ENCODE data around the gene GCHFR. TPM values are rescaled to one million over a fixed set of nuclear protein-coding genes. Genes with fewer than 3 reads are reported as not detected.

The GCHFR gene
- polyA plus RNA-seq, 1 of the 3 experiments (the other 2 are of a cell fraction), result 0.67 TPM

- TF ChIP-seq GATA2 (CRISPR knock-in tag; IDR thresholded peaks at IDR 0.05) (no peak), GABPA (IDR thresholded peaks at IDR 0.05; ENCODE audit: low read depth) (no peak), RAD21 (IDR thresholded peaks at IDR 0.05; ENCODE audit: low read length) (no peak), MXI1 (IDR thresholded peaks at IDR 0.05; ENCODE audit: low read depth, low read length) (no peak), EP300 (IDR thresholded peaks at IDR 0.05; ENCODE audit: borderline replicate concordance in 1 of 2, low read depth in 1 of 2, low read length in 1 of 2) (no peak)
- ChIA-PET POLR2A (interaction anchor here (0.8 kb wide), 1 partner anchor 16 kb away, joined by 4 read pairs; no protein-coding TSS in a partner anchor), CTCF (interaction anchor here (0.7 to 31.8 kb wide), 4 partner anchors 11 to 151 kb away, joined by 3 to 555 read pairs (median 61); partner anchors contain the start of gene RMDN3)
- Histone ChIP-seq H3K27ac (ENCODE audit: low read depth in 2 of 2, low read length in 1 of 2) (peak overlapping the region in 1 of 2 experiments; percentile 83; a peak in 2 of 4 replicates), H3K9ac (no peak overlapping the region), H3K36me3 (replicated peaks in 1 of 2; ENCODE audit: control insufficient read depth in 1 of 2, insufficient read depth in 2 of 2, low read length in 1 of 2) (peaks cover 3 to 47% of the 10 kb centered on the region in 2 experiments), H3K27me3 (ENCODE audit: insufficient read depth) (no peaks in the 10 kb centered on the region), H3F3A (replicated peaks; ENCODE audit: insufficient read depth) (no peaks in the 10 kb centered on the region), H3K4me1 (ENCODE audit: control insufficient read depth in 1 of 2, insufficient read depth in 2 of 2, low read depth in 1 of 2, low read length in 1 of 2) (peaks cover 20 to 52% of the 10 kb centered on the region in 2 experiments; a peak in 3 of 4 replicates), H3K79me2 (ENCODE audit: insufficient read depth) (no peaks in the 10 kb centered on the region), H2AFZ (ENCODE audit: low read depth) (no peak overlapping the region), H3K9me3 (no peaks in the 10 kb centered on the region), H3K4me2 (no peak overlapping the region), H4K20me1 (ENCODE audit: insufficient read depth) (no peaks in the 10 kb centered on the region), H3K4me3 (ENCODE audit: low read depth in 2 of 2, low read length in 1 of 2) (no peak overlapping the region), H3K9me2 (no peaks in the 10 kb centered on the region)
- DNase-seq, result peak; percentile 33
- 93% methylated on average over 8 of the region's 13 CpGs for WGBS (ENCODE audit: low lambda C conversion rate)
These were observed 8.1 kb downstream of the GCHFR start for GRCh38 chr15:40772014-40772413.

- Histone ChIP-seq H3K4me1 (ENCODE audit: control insufficient read depth in 1 of 2, insufficient read depth in 2 of 2, low read depth in 1 of 2, low read length in 1 of 2) (peaks cover 15 to 43% of the 10 kb centered on the region in 2 experiments; a peak in 3 of 4 replicates), H3K4me2 (no peak overlapping the region), H3K9me2 (no peaks in the 10 kb centered on the region), H3K9ac (no peak overlapping the region), H3K4me3 (ENCODE audit: low read depth in 2 of 2, low read length in 1 of 2) (no peak overlapping the region), H3F3A (replicated peaks; ENCODE audit: insufficient read depth) (no peaks in the 10 kb centered on the region), H2AFZ (ENCODE audit: low read depth) (no peak overlapping the region), H3K9me3 (no peaks in the 10 kb centered on the region), H3K27me3 (ENCODE audit: insufficient read depth) (no peaks in the 10 kb centered on the region), H3K36me3 (replicated peaks in 1 of 2; ENCODE audit: control insufficient read depth in 1 of 2, insufficient read depth in 2 of 2, low read length in 1 of 2) (peaks cover 6 to 48% of the 10 kb centered on the region in 2 experiments), H4K20me1 (ENCODE audit: insufficient read depth) (no peaks in the 10 kb centered on the region), H3K79me2 (ENCODE audit: insufficient read depth) (no peaks in the 10 kb centered on the region), H3K27ac (ENCODE audit: low read depth in 2 of 2, low read length in 1 of 2) (no peak overlapping the region)
- CTCF ChIA-PET, result interaction anchor here (0.6 to 31.8 kb wide), 4 partner anchors 9 to 100 kb away, joined by 3 to 555 read pairs (median 60); partner anchors contain the start of gene RMDN3
- WGBS (ENCODE audit: low lambda C conversion rate), result 95% methylated on average over 7 of the region's 8 CpGs
- POLR2A ChIA-PET, result no interaction called here
- no peak for DNase-seq
- no peak for TF ChIP-seq RAD21 (IDR thresholded peaks at IDR 0.05; ENCODE audit: low read length)
These were observed 9.6 kb downstream of the GCHFR start for GRCh38 chr15:40773496-40773895.

- 100% methylated on average over 3 of the region's 6 CpGs for WGBS (ENCODE audit: low lambda C conversion rate)
- DNase-seq, result no peak
- Histone ChIP-seq H2AFZ (ENCODE audit: low read depth) (no peak overlapping the region), H3K4me2 (no peak overlapping the region), H3K4me1 (ENCODE audit: control insufficient read depth in 1 of 2, insufficient read depth in 2 of 2, low read depth in 1 of 2, low read length in 1 of 2) (peaks cover 11 to 38% of the 10 kb centered on the region in 2 experiments; a peak in 3 of 4 replicates), H3K9me3 (no peaks in the 10 kb centered on the region), H3K9me2 (no peaks in the 10 kb centered on the region), H3K9ac (no peak overlapping the region), H3K27ac (ENCODE audit: low read depth in 2 of 2, low read length in 1 of 2) (no peak overlapping the region), H3K36me3 (replicated peaks in 1 of 2; ENCODE audit: control insufficient read depth in 1 of 2, insufficient read depth in 2 of 2, low read length in 1 of 2) (peaks cover 8 to 52% of the 10 kb centered on the region in 2 experiments), H3K4me3 (ENCODE audit: low read depth in 2 of 2, low read length in 1 of 2) (no peak overlapping the region), H4K20me1 (ENCODE audit: insufficient read depth) (no peaks in the 10 kb centered on the region), H3F3A (replicated peaks; ENCODE audit: insufficient read depth) (no peaks in the 10 kb centered on the region), H3K27me3 (ENCODE audit: insufficient read depth) (no peaks in the 10 kb centered on the region), H3K79me2 (ENCODE audit: insufficient read depth) (no peaks in the 10 kb centered on the region)
- ChIA-PET CTCF (interaction anchor here (0.6 to 31.8 kb wide), 4 partner anchors 9 to 100 kb away, joined by 3 to 555 read pairs (median 60); partner anchors contain the start of gene RMDN3), POLR2A (no interaction called here)
- TF ChIP-seq USF1 (IDR thresholded peaks at IDR 0.05; ENCODE audit: borderline replicate concordance, low read depth) (no peak), YY1 (IDR thresholded peaks at IDR 0.05; ENCODE audit: low read depth) (no peak), FOSL2 (IDR thresholded peaks at IDR 0.05; ENCODE audit: borderline replicate concordance, low read depth) (no peak), ELF1 (IDR thresholded peaks at IDR 0.05) (no peak), USF2 (IDR thresholded peaks at IDR 0.05; ENCODE audit: borderline replicate concordance, low read depth, low read length) (no peak), RAD21 (IDR thresholded peaks at IDR 0.05; ENCODE audit: low read length) (no peak), MXI1 (IDR thresholded peaks at IDR 0.05; ENCODE audit: low read depth, low read length) (no peak), FOXJ3 (CRISPR knock-in tag; IDR thresholded peaks at IDR 0.05) (no peak), TEAD4 (IDR thresholded peaks at IDR 0.05; ENCODE audit: borderline replicate concordance, insufficient read depth) (no peak), NRF1 (IDR thresholded peaks at IDR 0.05; ENCODE audit: low read depth, low read length) (no peak), POLR2AphosphoS5 (IDR thresholded peaks at IDR 0.05; ENCODE audit: low read depth, low read length) (no peak), SIN3A (IDR thresholded peaks at IDR 0.05; ENCODE audit: borderline replicate concordance, low read depth, low read length) (no peak), ZBTB33 (IDR thresholded peaks at IDR 0.05; ENCODE audit: borderline replicate concordance, low read depth) (no peak), RCOR1 (IDR thresholded peaks at IDR 0.05; ENCODE audit: low read length) (no peak), CHD2 (IDR thresholded peaks at IDR 0.05; ENCODE audit: low read length, partially characterized antibody) (no peak), RXRA (IDR thresholded peaks at IDR 0.05; ENCODE audit: borderline replicate concordance, low read depth) (no peak)
These were observed 10.0 kb downstream of the GCHFR start for GRCh38 chr15:40773902-40774301.

Measured in SK-N-SH (cell line).